GM12878 (cell line): ENCODE data around the gene ACYP2. TPM values are rescaled to one million over a fixed set of nuclear protein-coding genes. Genes with fewer than 3 reads are reported as not detected.

Source experiments
- ATAC-seq: fragments of 200-7000 bp; cut with Tn5 transposase; 3 replicates; pipeline ENCODE4 v1.9.1; 2020; ENCODE audit warnings: mild to moderate bottlenecking, moderate library complexity
- BruUV-seq: library from RNA; stranded (reverse); fragments of 400-500 nt; replicated peaks from 2 replicates; lab custom pipeline; 2021; lab: Mats Ljungman, UMichigan
- CTCF ChIA-PET: fragments of 300-600 bp; sonication (Branson Sonifier 250); formaldehyde crosslinking; extraction: SDS; loops from one replicate; lab custom pipeline; 2021; ENCODE audit warnings: inconsistent platforms; lab: Yijun Ruan, JAX
- POLR2A ChIA-PET: fragments of 350-600 bp; formaldehyde crosslinking; extraction: SDS; loops from one replicate; lab custom pipeline; 2021; ENCODE audit warnings: inconsistent platforms; lab: Charles Lee
- RAD21 ChIA-PET: fragments of 300-600 bp; sonication (Branson Sonifier 250); formaldehyde crosslinking; loops from one replicate; lab custom pipeline; 2023; ENCODE audit warnings: antibody characterized with exemption; ENCODE audit not compliant: unreplicated experiment; lab: Charles Lee
- SMC1A ChIA-PET: fragments of 300-600 bp; sonication (Branson Sonifier 250); formaldehyde crosslinking; loops from one replicate; lab custom pipeline; 2023; ENCODE audit not compliant: unreplicated experiment, uncharacterized antibody; lab: Charles Lee
- DNase-seq: peaks from one replicate; pipeline ENCODE4 v3.0.0-alpha.2; 2011; ENCODE audit warnings: low read depth, low spot score
- FAIRE-seq: peaks from 3 replicates; lab custom pipeline; 2011; peaks lifted over from hg19 to GRCh38; lab: Jason Lieb, UNC
- H2AFZ ChIP-seq: 2 replicates; pipeline ENCODE4 v1.6.0; 2011; ENCODE audit warnings: low read depth, low read length, control low read depth; ENCODE audit not compliant: control insufficient read depth
- H3K27ac ChIP-seq: 2 replicates; pipeline ENCODE4 v1.5.1; 2011; ENCODE audit warnings: control low read depth; ENCODE audit not compliant: control insufficient read depth, insufficient read depth
- H3K27me3 ChIP-seq, 2 experiments: replicated peaks in 1 of 2; 2 replicates each; pipeline versions ENCODE4 v1.6.0 to v1.6.1; 2011; ENCODE audit warnings: low read length in 1 of 2; ENCODE audit not compliant: control insufficient read depth in 2 of 2, insufficient read depth in 2 of 2
- H3K36me3 ChIP-seq, 2 experiments: 2 replicates each; pipeline ENCODE4 v1.5.1; 2011; ENCODE audit warnings: low read length in 1 of 2; ENCODE audit not compliant: control insufficient read depth in 2 of 2, insufficient read depth in 2 of 2
- H3K4me1 ChIP-seq: 2 replicates; pipeline ENCODE4 v1.6.1; 2011; ENCODE audit warnings: mild to moderate bottlenecking, low read length, moderate library complexity, mixed read lengths; ENCODE audit not compliant: control insufficient read depth, insufficient read depth
- H3K4me2 ChIP-seq: 2 replicates; pipeline ENCODE4 v1.6.0; 2011; ENCODE audit warnings: control low read depth; ENCODE audit not compliant: control insufficient read depth, insufficient read depth
- H3K4me3 ChIP-seq: fragments of 200-600 bp; sonication (generic); 2 replicates; pipeline ENCODE4 v1.5.1; 2016
- H3K79me2 ChIP-seq: 2 replicates; pipeline ENCODE4 v1.6.0; 2011; ENCODE audit warnings: low read length; ENCODE audit not compliant: control insufficient read depth, insufficient read depth
- H3K9ac ChIP-seq: 2 replicates; pipeline ENCODE4 v1.8.0; 2011; ENCODE audit warnings: low read length, control low read depth, mixed read lengths; ENCODE audit not compliant: control insufficient read depth, insufficient read depth
- H3K9me3 ChIP-seq: replicated peaks from 3 replicates; pipeline ENCODE4 v1.5.1; 2011; ENCODE audit warnings: mild to moderate bottlenecking, low read length; ENCODE audit not compliant: control insufficient read depth, insufficient read depth
- H4K20me1 ChIP-seq: 2 replicates; pipeline ENCODE4 v1.6.0; 2011; ENCODE audit not compliant: control insufficient read depth, insufficient read depth
- CBX3 ChIP-seq: fragments of 200-600 bp; sonication (generic); IDR thresholded peaks from 2 replicates; pipeline ENCODE4 v1.6.1; 2016; ENCODE audit warnings: low read depth, borderline replicate concordance
- CHD2 ChIP-seq: IDR thresholded peaks from 2 replicates; pipeline ENCODE4 v1.6.1; 2011; ENCODE audit warnings: low read depth, low read length, improper control_type of control experiment, borderline replicate concordance
- FOS ChIP-seq: IDR thresholded peaks from 3 replicates; pipeline ENCODE4 v1.6.1; 2011; ENCODE audit warnings: borderline replicate concordance; ENCODE audit not compliant: insufficient read length; ENCODE audit errors: extremely low read depth
- KLF5 ChIP-seq: fragments of 450-650 bp; IDR thresholded peaks from 2 replicates; pipeline ENCODE4 v1.6.1; 2014; ENCODE audit warnings: mild to moderate bottlenecking; ENCODE audit not compliant: partially characterized antibody
- MXI1 ChIP-seq: fragments of 150-350 bp; IDR thresholded peaks from 2 replicates; pipeline ENCODE4 v1.6.1; 2011; ENCODE audit warnings: low read depth, mild to moderate bottlenecking, inconsistent platforms, low read length, improper control_type of control experiment
- MYB ChIP-seq: fragments of 150-350 bp; IDR thresholded peaks from 2 replicates; pipeline ENCODE4 v1.6.1; 2014; ENCODE audit warnings: mild to moderate bottlenecking, low read depth, low read length, borderline replicate concordance
- NR2C1 ChIP-seq: fragments of 450-650 bp; IDR thresholded peaks from 2 replicates; pipeline ENCODE4 v1.6.1; 2017; ENCODE audit warnings: antibody characterized with exemption, mild to moderate bottlenecking, moderate library complexity
- RB1 ChIP-seq: fragments of 450-650 bp; formaldehyde crosslinking; IDR thresholded peaks from 2 replicates; pipeline ENCODE4 v1.6.1; 2017; ENCODE audit warnings: mild to moderate bottlenecking, borderline replicate concordance
- STAT1 ChIP-seq: fragments of 450-650 bp; conservative IDR thresholded peaks from 2 replicates; pipeline ENCODE4 v1.6.1; 2014; ENCODE audit warnings: antibody characterized with exemption, mild to moderate bottlenecking
- ZNF274 ChIP-seq: IDR thresholded peaks from one replicate; pipeline ENCODE4 v1.8.0; 2011; ENCODE audit not compliant: insufficient read length, insufficient read depth
- ZZZ3 ChIP-seq: IDR thresholded peaks from 2 replicates; pipeline ENCODE4 v1.6.1; 2011; ENCODE audit warnings: low read depth; ENCODE audit not compliant: control insufficient read depth, insufficient read length
- WGBS: methylation state at CpG from one replicate; pipeline ENCODE4 v1.1.6; 2016; ENCODE audit warnings: low lambda C conversion rate; ENCODE audit not compliant: insufficient replicate concordance, insufficient coverage; ENCODE audit errors: missing lambda C conversion rate; 5-methylcytosine and 5-hydroxymethylcytosine counted together
- in situ Hi-C: fragments of 300-500 bp; cut with MboI; formaldehyde crosslinking; loops from 9 replicates; pipeline ENCODE4 v1.14.3; 2018; ENCODE audit warnings: mixed read lengths
- intact Hi-C: fragments of 100-400 bp; cut with micrococcal nuclease; formaldehyde crosslinking; loops from one replicate; pipeline ENCODE4 v1.14.2; 2022; ENCODE audit not compliant: unreplicated experiment
- polyA plus RNA-seq, 11 experiments: library from polyadenylated mRNA; depleted of rRNA in 4 of 11; unstranded in 6 of 11; stranded (reverse) in 5 of 11; fragments of >200 nt; fragmentation: Nextera tagmentation in 4 of 11; fragmentation: Illumina TruSeq in 1 of 11; extraction: Ambion mirVana in 4 of 11; extraction: Trizol in 1 of 11; gene quantifications; 1 replicate in 1 of 11; 2 replicates in 10 of 11; pipeline versions ENCODE4 v1.2.1 to v1.2.3, GENCODE V29; 2011 to 2016; ENCODE audit warnings: inconsistent platforms in 2 of 11, missing spikeins in 2 of 11, low read depth in 1 of 11
- total RNA-seq, 4 experiments: library from RNA; depleted of rRNA in 3 of 4; stranded (reverse); fragments of >200 nt in 3 of 4; fragmentation: Illumina TruSeq in 1 of 4; extraction: Trizol in 1 of 4; gene quantifications; 2 replicates each; pipeline versions ENCODE4 v1.2.1 to v1.2.3, GENCODE V29; 2013 to 2021
- TF ChIP-seq, protein P1 (sequence below): fragments of 450-650 bp; IDR thresholded peaks from 2 replicates; pipeline ENCODE4 v1.6.1; 2017; ENCODE audit warnings: mild to moderate bottlenecking

The ACYP2 gene
- total and polyA plus RNA-seq, 10 of the 15 experiments (the other 5 are each of a cell fraction or from before 2014, with no cell fraction given): 4.2 to 16.3 (median 9.0) TPM

DNA sequence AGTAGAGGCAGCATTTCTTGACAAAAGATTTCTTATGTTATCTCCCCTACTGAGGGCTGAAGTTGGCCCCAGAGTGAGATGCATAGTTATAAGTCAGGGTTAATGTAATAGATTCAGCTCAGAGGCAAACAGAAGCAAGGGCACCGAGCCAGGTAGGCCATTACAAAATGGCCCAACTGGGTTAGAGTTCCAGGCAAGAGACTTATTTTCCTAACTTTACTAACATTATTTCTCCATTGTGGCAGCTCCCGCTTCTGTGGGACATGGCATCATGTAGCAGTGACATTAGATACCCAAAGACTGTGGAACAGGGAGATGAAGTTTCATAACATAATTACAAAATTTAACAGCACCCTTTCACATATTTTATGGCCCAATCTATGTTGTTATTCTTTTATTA lies 113.5 kb downstream of the ACYP2 start:
- POLR2A ChIA-PET: no interaction called here
- DNase-seq: no peak
- BruUV-seq: no TSS peak
- Histone ChIP-seq H3K79me2 (no peaks in the 10 kb centered on the region), H3K9ac (no peak overlapping the region), H2AFZ (no peak overlapping the region), H3K27me3 (no peaks in the 10 kb centered on the region), H4K20me1 (no peaks in the 10 kb centered on the region), H3K4me2 (no peak overlapping the region), H3K4me3 (no peak overlapping the region), H3K27ac (no peak overlapping the region), H3K4me1 (no peaks in the 10 kb centered on the region), H3K36me3 (no peaks in the 10 kb centered on the region), H3K9me3 (no peaks in the 10 kb centered on the region)
- CTCF ChIA-PET: interaction anchor here (0.6 to 1.1 kb wide), 2 partner anchors 10 to 122 kb away, joined by 4 read pairs; no protein-coding TSS in a partner anchor
- no peak for FAIRE-seq
- RAD21 ChIA-PET: no interaction called here
- WGBS: 35% methylated on average over 2 of the region's 2 CpGs
- no peak for TF ChIP-seq ZNF274
- no peak for TF ChIP-seq FOS
- no peak for TF ChIP-seq ZZZ3
- TF ChIP-seq STAT1: no peak
- TF ChIP-seq MYB: no peak
- TF ChIP-seq CHD2: no peak
- TF ChIP-seq KLF5: no peak
- TF ChIP-seq, protein P1, sequence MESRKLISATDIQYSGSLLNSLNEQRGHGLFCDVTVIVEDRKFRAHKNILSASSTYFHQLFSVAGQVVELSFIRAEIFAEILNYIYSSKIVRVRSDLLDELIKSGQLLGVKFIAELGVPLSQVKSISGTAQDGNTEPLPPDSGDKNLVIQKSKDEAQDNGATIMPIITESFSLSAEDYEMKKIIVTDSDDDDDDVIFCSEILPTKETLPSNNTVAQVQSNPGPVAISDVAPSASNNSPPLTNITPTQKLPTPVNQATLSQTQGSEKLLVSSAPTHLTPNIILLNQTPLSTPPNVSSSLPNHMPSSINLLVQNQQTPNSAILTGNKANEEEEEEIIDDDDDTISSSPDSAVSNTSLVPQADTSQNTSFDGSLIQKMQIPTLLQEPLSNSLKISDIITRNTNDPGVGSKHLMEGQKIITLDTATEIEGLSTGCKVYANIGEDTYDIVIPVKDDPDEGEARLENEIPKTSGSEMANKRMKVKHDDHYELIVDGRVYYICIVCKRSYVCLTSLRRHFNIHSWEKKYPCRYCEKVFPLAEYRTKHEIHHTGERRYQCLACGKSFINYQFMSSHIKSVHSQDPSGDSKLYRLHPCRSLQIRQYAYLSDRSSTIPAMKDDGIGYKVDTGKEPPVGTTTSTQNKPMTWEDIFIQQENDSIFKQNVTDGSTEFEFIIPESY: no peak
- TF ChIP-seq RB1: no peak
- no peak for TF ChIP-seq MXI1
- TF ChIP-seq NR2C1: no peak
- no peak for TF ChIP-seq CBX3
- in situ Hi-C loops (no loop called here), intact Hi-C loops (no loop called here)
- SMC1A ChIA-PET: interaction anchor here (1.0 kb wide), 1 partner anchor 34 kb away, joined by 4 read pairs; no protein-coding TSS in a partner anchor
- ATAC-seq: no peak
